ENCODE data around the gene EIF3M. TPM values are rescaled to one million over a fixed set of nuclear protein-coding genes. Genes with fewer than 3 reads are reported as not detected.

The EIF3M gene
- total and polyA plus RNA-seq, 4 donors = 115 to 223 (median 142) TPM

GRCh38 chr11:32616903-32617302, 33.3 kb downstream of the EIF3M start (continued):
- no peak for TF ChIP-seq SP1 (IDR thresholded peaks at IDR 0.05)
- no peak for TF ChIP-seq EGR1 (IDR thresholded peaks at IDR 0.05; ENCODE audit: low read depth in 2 of 2)
- no peak for TF ChIP-seq CTCF (IDR thresholded peaks at IDR 0.05; ENCODE audit: low read depth, low read length, missing input control)
- no peak for TF ChIP-seq HNF4A (conservative IDR thresholded peaks at IDR 0.05)
- TF ChIP-seq GABPA (IDR thresholded peaks at IDR 0.05 in 1 of 2, conservative IDR thresholded peaks at IDR 0.05 in 1 of 2) = no peak
- TF ChIP-seq JUND (IDR thresholded peaks at IDR 0.05) = no peak
- no peak for TF ChIP-seq TAF1 (conservative IDR thresholded peaks at IDR 0.05)
- TF ChIP-seq YY1 (IDR thresholded peaks at IDR 0.05) = no peak
- TF ChIP-seq RXRA (IDR thresholded peaks at IDR 0.05) = no peak
- no peak for TF ChIP-seq FOXA2 (IDR thresholded peaks at IDR 0.05)

GRCh38 chr11:32630844-32631243, 47.2 kb downstream of the EIF3M start:
- Histone ChIP-seq H3K27ac (ENCODE audit: low read depth in 1 of 2, low read length in 2 of 2) (no peak overlapping the region), H3K9me3 (ENCODE audit: control insufficient read depth in 4 of 4, low read length in 3 of 4) (no peaks in the 10 kb centered on the region), H3K36me3 (ENCODE audit: control insufficient read depth in 4 of 4, insufficient read depth in 3 of 4, low read depth in 1 of 4, low read length in 3 of 4) (no peaks in the 10 kb centered on the region), H3K9ac (ENCODE audit: low read depth in 1 of 2, low read length in 2 of 2) (no peak overlapping the region), H3K4me1 (ENCODE audit: control insufficient read depth in 4 of 4, insufficient read depth in 4 of 4, low read length in 3 of 4) (no peaks in the 10 kb centered on the region), H3K27me3 (ENCODE audit: control insufficient read depth in 4 of 4, insufficient read depth in 4 of 4, low read length in 3 of 4) (no peaks in the 10 kb centered on the region), H3K4me3 (ENCODE audit: low read depth in 1 of 3, low read length in 3 of 3) (no peak overlapping the region)
- TF ChIP-seq JUND (IDR thresholded peaks at IDR 0.05) (no peak), NR2F2 (IDR thresholded peaks at IDR 0.05) (no peak), GABPA (IDR thresholded peaks at IDR 0.05 in 1 of 2, conservative IDR thresholded peaks at IDR 0.05 in 1 of 2) (no peak), FOXA1 (IDR thresholded peaks at IDR 0.05) (no peak), REST (IDR thresholded peaks at IDR 0.05) (no peak), RAD21 (IDR thresholded peaks at IDR 0.05) (no peak), FOXA2 (IDR thresholded peaks at IDR 0.05) (no peak)
- no peak for DNase-seq (ENCODE audit: low spot score)

GRCh38 chr11:32635819-32636218, 52.2 kb downstream of the EIF3M start:
- Histone ChIP-seq H3K4me3 (ENCODE audit: low read depth in 1 of 3, low read length in 3 of 3) (no peak overlapping the region), H3K4me1 (ENCODE audit: control insufficient read depth in 4 of 4, insufficient read depth in 4 of 4, low read length in 3 of 4) (no peaks in the 10 kb centered on the region), H3K9ac (ENCODE audit: low read depth in 1 of 2, low read length in 2 of 2) (no peak overlapping the region), H3K27ac (ENCODE audit: low read depth in 1 of 2, low read length in 2 of 2) (no peak overlapping the region), H3K36me3 (ENCODE audit: control insufficient read depth in 4 of 4, insufficient read depth in 3 of 4, low read depth in 1 of 4, low read length in 3 of 4) (no peaks in the 10 kb centered on the region), H3K27me3 (ENCODE audit: control insufficient read depth in 4 of 4, insufficient read depth in 4 of 4, low read length in 3 of 4) (no peaks in the 10 kb centered on the region), H3K9me3 (ENCODE audit: control insufficient read depth in 4 of 4, low read length in 3 of 4) (no peaks in the 10 kb centered on the region)
- WGBS = 86% methylated on average over 2 of the region's 2 CpGs
- DNase-seq (ENCODE audit: low spot score) = no peak
- TF ChIP-seq JUND (IDR thresholded peaks at IDR 0.05) (no peak), TAF1 (conservative IDR thresholded peaks at IDR 0.05) (no peak), GABPA (IDR thresholded peaks at IDR 0.05 in 1 of 2, conservative IDR thresholded peaks at IDR 0.05 in 1 of 2) (no peak), YY1 (IDR thresholded peaks at IDR 0.05) (no peak), FOXA1 (IDR thresholded peaks at IDR 0.05) (no peak), CTCF (IDR thresholded peaks at IDR 0.05; ENCODE audit: low read depth, low read length, missing input control) (no peak), HNF4G (IDR thresholded peaks at IDR 0.05) (no peak), FOXA2 (IDR thresholded peaks at IDR 0.05) (no peak), SP1 (IDR thresholded peaks at IDR 0.05) (no peak), REST (IDR thresholded peaks at IDR 0.05) (no peak), ZBTB33 (IDR thresholded peaks at IDR 0.05) (no peak)
- TF ChIP-seq, protein P1, sequence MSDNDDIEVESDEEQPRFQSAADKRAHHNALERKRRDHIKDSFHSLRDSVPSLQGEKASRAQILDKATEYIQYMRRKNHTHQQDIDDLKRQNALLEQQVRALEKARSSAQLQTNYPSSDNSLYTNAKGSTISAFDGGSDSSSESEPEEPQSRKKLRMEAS (IDR thresholded peaks at IDR 0.05) = no peak

Measured in liver (tissue), 9 donors.